Bronchus fibroblast of lung (primary cell): Measurements from ENCODE around the gene PTPMT1. TPM values are rescaled to one million over a fixed set of nuclear protein-coding genes. Genes with fewer than 3 reads are reported as not detected.

ENCODE experiments used
- total RNA-seq: library from RNA; depleted of rRNA; stranded (reverse); fragments of >200 nt; gene quantifications from 2 replicates; pipeline ENCODE4 v1.2.3, GENCODE V29; 2015

Gene PTPMT1, protein sequence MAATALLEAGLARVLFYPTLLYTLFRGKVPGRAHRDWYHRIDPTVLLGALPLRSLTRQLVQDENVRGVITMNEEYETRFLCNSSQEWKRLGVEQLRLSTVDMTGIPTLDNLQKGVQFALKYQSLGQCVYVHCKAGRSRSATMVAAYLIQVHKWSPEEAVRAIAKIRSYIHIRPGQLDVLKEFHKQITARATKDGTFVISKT
- total RNA-seq, result 150 and 156 TPM in 2 replicates

DNA sequence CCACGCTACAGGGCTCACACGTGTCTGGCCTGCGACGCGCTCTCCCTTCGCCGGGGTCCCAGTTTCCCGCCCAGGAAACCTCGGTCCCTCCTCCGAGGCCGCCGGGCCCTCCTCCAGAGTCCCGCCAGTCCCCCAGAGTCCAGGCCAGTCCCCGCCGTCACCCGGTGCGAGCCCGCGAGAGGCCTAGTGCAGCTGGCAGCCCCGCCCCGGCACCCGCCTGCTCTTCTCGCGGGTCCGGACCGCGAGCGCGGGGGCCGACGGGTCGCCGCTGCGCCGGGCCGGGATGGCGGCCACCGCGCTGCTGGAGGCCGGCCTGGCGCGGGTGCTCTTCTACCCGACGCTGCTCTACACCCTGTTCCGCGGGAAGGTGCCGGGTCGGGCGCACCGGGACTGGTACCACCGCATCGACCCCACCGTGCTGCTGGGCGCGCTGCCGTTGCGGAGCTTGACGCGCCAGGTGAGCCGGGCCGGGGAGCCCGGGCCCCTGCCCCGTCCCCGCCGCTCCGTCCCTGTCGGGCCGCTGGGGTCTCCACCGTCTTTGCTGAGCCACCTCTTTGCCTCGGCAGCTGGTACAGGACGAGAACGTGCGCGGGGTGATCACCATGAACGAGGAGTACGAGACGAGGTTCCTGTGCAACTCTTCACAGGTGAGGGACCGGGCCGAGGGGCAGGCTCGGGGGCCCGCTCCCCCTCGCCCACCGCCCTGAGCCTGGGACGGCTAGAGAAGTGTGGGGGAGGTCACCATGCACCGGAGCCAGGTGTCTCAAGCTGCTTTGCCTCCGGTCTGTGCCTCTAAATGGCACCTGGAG, at the start of gene PTPMT1:
PTPMT1 (plus strand) TSS at position 260 of the 809 bp plus-strand sequence; CDS start at position 284, 24 bp downstream.

DNA sequence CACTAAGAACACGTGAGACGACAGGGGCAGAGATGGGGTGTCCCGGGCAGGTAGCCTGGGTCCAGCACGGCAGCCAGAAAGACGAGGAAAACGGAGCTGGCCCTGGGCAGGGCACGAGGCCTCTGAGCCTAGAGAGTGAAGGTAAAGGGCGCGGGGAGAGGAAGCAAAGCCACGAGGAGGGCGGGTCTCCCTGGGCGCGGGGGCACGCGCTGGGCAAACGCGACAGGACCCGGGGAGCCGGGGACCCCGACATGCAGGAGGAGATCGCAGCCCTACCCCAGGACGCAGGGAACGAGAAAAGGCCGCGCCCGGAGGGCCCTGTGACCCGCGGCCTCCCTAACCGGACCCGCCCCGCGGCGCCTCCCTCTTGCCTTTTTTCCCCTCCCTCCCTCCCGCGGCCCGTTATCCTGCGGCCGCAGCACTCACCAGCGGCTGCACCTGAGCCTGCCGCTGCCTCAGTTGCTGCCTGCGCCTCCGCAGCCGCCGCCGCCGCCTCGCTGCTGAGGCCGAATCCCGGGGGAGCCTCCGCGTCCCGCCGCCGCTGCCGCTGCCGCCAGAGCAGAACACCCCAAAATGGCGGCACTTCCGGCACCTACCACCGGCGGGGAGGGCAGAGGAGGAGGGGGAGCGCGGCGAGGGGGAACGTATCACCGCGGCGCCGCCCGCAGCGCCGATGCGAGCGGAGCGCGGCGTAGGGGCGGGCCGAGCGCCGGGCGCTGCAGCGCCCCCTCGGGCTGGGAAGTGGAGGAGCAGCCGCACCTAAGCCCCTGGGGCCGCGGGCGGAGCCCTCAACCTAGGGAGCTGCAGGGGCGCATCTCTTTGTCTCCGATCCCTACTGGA, 12.6 kb upstream of the PTPMT1 start, which contains the start of gene CELF1:
CELF1 (minus strand) TSS at position 567 of the 840 bp plus-strand sequence. CDS start 53,609 bp downstream, outside the sequence.

DNA sequence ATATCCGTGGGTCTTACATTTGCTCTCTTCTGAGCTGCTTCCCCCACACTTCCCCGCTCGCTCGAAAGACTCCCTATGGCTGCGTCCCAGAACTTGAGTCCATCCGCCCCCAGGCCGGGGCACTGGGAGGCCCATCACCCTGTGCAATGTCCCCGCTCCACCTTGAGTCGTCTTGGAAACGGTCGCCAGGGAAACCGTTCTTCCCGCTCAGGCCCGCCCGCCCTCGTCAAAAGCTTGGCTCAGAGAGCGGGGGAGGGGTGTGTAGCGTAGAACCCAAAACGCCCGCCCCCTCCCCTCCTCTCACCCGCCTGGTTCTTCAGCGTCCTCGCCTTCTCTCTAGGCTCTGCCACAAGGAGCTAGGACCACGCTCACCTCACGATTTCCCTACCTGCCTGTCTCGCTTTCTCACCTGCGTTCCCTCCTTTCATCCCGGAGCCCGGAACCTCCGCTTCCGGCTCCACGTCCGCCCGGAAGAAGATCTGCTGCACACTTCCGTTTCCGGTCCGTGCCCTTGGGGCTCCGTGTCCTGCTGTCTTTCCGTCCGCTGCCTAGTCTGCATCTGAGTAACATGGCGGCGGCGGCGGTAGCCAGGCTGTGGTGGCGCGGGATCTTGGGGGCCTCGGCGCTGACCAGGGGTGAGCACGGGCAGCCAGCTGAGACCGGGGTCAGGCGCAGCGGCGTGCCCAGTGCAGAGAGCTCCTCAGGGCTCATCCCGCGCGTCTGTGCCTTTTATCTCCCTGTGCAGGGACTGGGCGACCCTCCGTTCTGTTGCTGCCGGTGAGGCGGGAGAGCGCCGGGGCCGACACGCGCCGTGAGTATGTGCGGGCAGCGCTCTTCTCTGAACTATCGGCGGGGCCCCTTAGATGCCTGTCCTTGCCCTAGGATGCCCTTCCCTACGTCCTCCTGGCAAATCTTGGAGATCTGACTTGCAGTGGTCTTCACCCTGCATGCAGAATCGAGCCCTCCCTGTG, 13.4 kb downstream of the PTPMT1 start, which contains the start of the genes KBTBD4 and NDUFS3:
KBTBD4 (minus strand) TSS at position 447 of the 971 bp plus-strand sequence; CDS start at position 428, 19 bp downstream.
NDUFS3 (plus strand) TSS at position 551 of the 971 bp plus-strand sequence; CDS start at position 569, 18 bp downstream.

DNA sequence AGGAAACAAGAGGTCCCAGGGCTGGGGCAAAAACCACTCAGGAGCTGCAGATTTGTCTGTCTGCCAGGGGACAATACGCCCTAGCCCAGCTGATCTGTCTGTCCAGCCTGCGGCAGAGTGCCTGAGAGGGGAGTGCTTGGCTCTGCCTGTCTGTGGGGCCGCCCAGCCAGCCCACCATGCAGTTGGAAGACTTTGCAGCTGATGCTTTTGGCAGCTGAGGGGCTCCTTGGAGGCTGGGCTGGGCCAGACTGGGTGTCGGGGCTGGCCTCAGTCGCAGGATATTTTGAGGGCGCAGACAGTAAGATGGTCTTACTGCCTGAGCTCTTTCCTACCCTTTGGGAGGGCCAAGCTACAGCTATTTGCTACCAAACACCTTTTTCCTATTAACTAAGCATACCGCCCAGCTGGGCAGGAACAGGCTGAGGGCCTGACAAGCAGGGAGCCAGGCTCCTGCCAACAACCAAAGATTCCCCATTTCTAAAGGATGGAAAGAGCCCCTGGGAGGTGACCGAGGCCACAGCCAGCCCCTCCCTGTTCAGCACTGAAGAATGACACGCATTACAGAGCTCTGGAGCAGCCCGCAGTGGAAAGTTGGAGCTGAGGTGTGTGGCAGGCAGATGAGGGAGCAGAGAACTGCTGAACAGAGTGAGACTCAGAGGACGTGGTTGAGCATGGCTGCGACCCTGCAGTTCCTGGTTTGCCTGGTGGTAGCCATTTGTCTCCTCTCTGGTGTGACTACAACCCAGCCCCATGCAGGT, 20.9 kb downstream of the PTPMT1 start, which contains the start of gene FAM180B:
FAM180B (plus strand) TSS at position 581 of the 758 bp plus-strand sequence; CDS start at position 672, 91 bp downstream.

DNA sequence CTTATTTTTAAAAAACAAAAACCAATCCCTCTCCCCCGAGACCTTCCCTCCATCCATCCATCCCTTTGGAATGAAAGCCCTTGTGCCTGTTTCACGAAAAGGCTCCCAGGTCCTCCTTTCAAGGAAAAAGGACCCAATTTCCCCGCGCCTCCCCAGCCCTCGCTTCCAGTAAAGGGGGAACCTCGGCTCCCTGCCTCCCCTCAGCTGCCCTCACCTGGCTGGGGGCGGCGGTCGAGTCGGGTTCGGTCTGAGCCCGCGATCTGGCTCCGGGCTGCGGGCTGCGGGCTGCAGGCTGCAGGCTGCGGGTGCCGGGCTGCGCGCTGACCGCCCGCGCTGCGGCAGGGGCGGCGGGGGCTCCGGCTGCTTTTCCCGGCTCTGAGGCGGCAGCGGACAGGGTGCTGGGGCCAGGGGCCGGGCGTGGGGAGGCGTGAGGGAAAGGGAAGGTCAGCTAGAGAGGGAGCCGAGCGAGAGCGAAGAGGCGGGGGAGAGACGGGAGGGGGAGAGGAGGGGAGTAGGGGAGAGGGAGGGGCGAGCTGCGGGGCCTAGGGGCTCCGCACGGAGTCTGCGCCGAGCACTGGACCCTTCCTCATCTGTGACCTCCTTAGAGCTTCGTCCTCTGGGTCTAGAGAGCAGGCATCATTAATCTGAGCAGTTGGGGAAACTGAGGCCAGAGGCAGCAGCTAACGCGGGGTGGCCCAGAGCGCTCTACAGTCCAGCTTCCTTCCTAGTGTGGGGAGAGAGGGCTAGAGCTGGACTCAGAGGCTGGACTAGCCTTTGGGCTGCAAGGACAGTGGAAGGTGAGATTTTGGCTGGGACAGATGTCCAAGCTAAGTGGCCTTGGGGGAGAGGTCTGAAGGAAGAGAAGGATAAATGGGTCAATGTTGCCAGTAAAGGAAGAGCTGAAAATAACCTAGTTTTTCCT, 28.8 kb downstream of the PTPMT1 start, which contains the start of gene C1QTNF4:
C1QTNF4 (minus strand) TSS at position 478 of the 922 bp plus-strand sequence. CDS start 3,601 bp downstream, outside the sequence.

Other genes with a start within 250 kb of the PTPMT1 start
- not detected in 2 replicates for gene MYBPC3, start 212.9 kb upstream of the PTPMT1 start, total RNA-seq
- gene SPI1, start 187.1 kb upstream of the PTPMT1 start, total RNA-seq, result not detected in 2 replicates
- gene SLC39A13, start 157.0 kb upstream of the PTPMT1 start, total RNA-seq, result 118 and 120 TPM in 2 replicates
- gene PSMC3, start 139.2 kb upstream of the PTPMT1 start, total RNA-seq, result 227 and 241 TPM in 2 replicates
- gene RAPSN, start 116.5 kb upstream of the PTPMT1 start, total RNA-seq, result not detected in 2 replicates
- 49.8 and 54.3 TPM in 2 replicates for gene CELF1, start 12.5 kb upstream of the PTPMT1 start, total RNA-seq
- 21.4 and 21.5 TPM in 2 replicates for gene KBTBD4, start 13.4 kb downstream of the PTPMT1 start, total RNA-seq
- gene NDUFS3, start 13.5 kb downstream of the PTPMT1 start, total RNA-seq, result 71.1 and 76.2 TPM in 2 replicates
- not detected in 2 replicates for gene FAM180B, start 21.1 kb downstream of the PTPMT1 start, total RNA-seq
- gene C1QTNF4, start 28.8 kb downstream of the PTPMT1 start, total RNA-seq, result 1.8 and 2.8 TPM in 2 replicates
- 80.3 and 81.4 TPM in 2 replicates for gene MTCH2, start 77.0 kb downstream of the PTPMT1 start, total RNA-seq
- gene AGBL2, start 149.8 kb downstream of the PTPMT1 start, total RNA-seq, result 0.17 and 1.3 TPM in 2 replicates
- gene FNBP4, start 201.7 kb downstream of the PTPMT1 start, total RNA-seq, result 29.3 and 39.2 TPM in 2 replicates